ENCODE results near the gene CDT1. TPM values are rescaled to one million over a fixed set of nuclear protein-coding genes. Genes with fewer than 3 reads are reported as not detected.
A peak's percentile ranks its signal among the peaks of the same experiment; 100 is the strongest.

Gene CDT1
- 1 to 10 TPM in 2 of 4 donors, under 1 TPM in 2; 0.57 to 3.1 (median 1.1) TPM for total RNA-seq
- 0.27 TPM for polyA plus RNA-seq
- long read RNA-seq, donor 1, partial matches to known transcripts = 1 of 4 reads
- long read RNA-seq, donor 1, other reads (novel, unspliced or antisense) = 1 of 4 reads
- long read RNA-seq, donor 2, partial matches to known transcripts = 1 of 3 reads
- long read RNA-seq, donor 2, other reads (novel, unspliced or antisense) = 0 of 3 reads
- long read RNA-seq, donor 3, partial matches to known transcripts = 1 of 2 reads
- long read RNA-seq, donor 3, other reads (novel, unspliced or antisense) = 0 of 2 reads
- long read RNA-seq, donor 4, partial matches to known transcripts = 1 of 1 reads
- long read RNA-seq, donor 4, other reads (novel, unspliced or antisense) = 0 of 1 reads

DNA sequence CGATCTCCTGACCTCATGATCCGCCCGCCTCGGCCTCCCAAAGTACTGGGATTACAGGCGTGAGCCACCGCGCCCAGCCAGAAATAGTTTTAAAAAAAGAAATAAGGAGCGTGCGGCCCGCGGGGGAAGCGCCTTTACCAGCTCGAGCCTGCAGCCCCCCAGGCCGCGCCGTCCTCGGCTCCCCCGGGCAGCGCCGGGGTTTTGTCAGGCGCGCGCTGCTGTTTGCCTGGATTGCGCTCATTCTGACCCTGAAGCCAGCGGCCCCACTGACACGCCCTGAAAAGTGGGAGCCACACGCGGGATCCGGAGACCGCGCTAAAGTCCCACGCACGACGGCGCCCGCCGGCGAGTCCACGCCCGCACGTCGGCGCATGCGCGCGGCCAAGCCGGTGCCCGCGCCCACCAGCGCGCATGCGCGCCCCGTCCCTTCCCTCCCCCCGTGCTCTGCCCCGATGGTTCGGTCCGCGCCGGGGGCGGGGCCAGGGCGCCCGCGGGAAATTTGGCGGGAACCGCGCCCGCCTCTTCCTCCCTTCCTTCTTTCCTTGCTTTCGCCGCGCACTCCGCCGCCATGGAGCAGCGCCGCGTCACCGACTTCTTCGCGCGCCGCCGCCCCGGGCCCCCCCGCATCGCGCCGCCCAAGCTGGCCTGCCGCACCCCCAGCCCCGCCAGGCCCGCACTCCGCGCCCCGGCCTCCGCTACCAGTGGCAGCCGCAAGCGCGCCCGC lies at the start of gene CDT1:
TSS of gene CDT1 (plus strand) at position 526 of the 724 bp plus-strand sequence. CDS start at position 569, 43 bp downstream.
- Histone ChIP-seq H3K9me3 (ENCODE audit: control insufficient read depth, low read length) (no peaks in the 10 kb centered on the region), H3K4me1 (ENCODE audit: control insufficient read depth, insufficient read depth, low read length) (no peaks in the 10 kb centered on the region), H3K27me3 (ENCODE audit: control insufficient read depth, insufficient read depth) (no peaks in the 10 kb centered on the region), H3K4me3 (ENCODE audit: low read length) (peak within 1 kb of the TSS; percentile 69), H3K27ac (ENCODE audit: low read length) (peak within 1 kb of the TSS; percentile 66)
- intact Hi-C loops (cut with DNase I) = no loop called here
- under 1% methylated on average over 98 of the region's 98 CpGs for WGBS
- DNase-seq (peak; percentile 84 to 96 (median 94)), ATAC-seq (peak; percentile 61 to 73)

DNA sequence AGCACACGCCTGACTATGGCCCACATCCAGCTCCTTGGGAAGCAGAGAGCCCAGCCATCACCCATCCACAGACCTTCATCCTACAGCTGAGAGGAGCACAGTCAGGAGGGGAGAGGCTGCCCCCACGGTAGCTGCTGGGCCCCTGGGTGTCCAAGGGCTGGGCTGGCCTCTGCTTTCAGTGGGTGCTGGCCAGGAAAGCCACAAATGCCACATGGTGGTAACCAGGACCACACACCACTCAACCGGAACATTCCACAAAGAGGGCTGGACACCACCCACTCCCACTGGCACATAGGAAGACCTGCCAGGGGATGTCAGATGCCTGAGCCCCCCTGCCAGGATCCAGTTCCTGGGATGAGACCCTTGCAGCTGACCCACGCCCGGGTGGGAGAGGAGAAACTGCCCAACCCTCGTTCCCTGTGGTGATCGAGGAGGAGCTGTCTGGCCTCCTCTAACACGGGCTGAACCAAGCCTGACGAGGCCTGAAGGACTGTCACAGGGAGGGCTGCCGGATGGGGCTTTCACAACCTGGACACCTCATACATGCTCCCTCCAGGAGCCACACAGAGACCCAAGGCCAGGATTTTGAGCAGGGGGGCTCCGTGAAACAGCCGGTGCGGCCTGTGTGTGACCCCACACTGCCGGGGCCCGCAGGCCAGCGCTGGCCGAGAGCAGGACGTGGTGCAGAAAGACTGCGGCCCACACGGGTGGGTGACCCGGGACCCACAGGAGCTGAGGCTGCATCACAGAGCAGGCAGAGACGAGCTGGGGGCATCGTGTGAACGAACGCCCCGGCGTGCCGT lies 49.3 kb upstream of the CDT1 start:
- H3K9me3 ChIP-seq (ENCODE audit: control insufficient read depth, low read length) = no peaks in the 10 kb centered on the region
- no peaks in the 10 kb centered on the region for H3K4me1 ChIP-seq (ENCODE audit: control insufficient read depth, insufficient read depth, low read length)
- no peak overlapping the region for H3K4me3 ChIP-seq (ENCODE audit: low read length)
- ATAC-seq (no peak), DNase-seq (no peak)
- H3K27ac ChIP-seq (ENCODE audit: low read length) = no peak overlapping the region
- no peaks in the 10 kb centered on the region for H3K27me3 ChIP-seq (ENCODE audit: control insufficient read depth, insufficient read depth)
- intact Hi-C loops (cut with DNase I) = no loop called here
- 91% methylated on average over 28 of the region's 28 CpGs for WGBS

DNA sequence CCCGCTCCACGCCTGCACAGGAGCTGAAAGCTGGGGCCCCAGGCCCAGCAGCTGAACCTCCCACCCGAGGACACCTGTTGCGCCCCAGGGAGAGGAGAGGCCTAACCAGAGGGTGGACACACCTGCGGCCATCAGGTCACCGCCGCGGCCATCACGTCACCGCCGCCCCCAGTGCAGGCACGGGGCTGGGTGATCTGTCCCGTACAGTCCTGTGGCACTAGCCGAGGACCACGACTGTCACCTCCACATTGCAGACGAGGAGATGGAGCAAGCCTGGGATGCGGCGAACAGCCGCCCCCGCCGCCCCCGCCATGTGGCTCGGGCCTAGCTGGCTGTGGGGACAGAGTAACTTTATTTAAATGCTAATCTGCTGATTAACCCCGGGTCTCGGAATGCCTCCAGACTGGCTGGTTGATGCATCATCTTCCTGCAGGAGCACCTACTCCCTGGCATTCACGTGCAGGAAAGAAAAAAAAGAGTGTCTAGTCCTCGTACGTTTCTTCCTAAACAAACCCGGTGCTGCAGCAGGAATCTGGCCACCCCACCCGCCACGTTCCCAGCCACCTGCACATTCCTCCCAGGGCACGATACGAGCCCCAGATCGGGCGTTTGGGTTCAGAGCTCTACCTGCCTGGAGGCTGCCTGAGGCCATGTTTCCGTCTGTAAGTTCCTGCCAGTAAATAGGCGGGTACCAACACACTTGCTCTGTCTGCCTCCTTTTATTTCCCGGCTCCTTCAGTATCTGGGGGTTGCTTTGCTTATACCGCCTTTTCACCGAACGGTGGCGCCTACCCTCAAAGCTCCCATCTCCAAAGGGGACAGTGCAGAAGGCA lies 48.5 kb upstream of the CDT1 start:
- no peak for DNase-seq
- no peaks in the 10 kb centered on the region for H3K27me3 ChIP-seq (ENCODE audit: control insufficient read depth, insufficient read depth)
- 70% methylated on average over 42 of the region's 42 CpGs for WGBS
- no peaks in the 10 kb centered on the region for H3K4me1 ChIP-seq (ENCODE audit: control insufficient read depth, insufficient read depth, low read length)
- H3K27ac ChIP-seq (ENCODE audit: low read length) = no peak overlapping the region
- ATAC-seq = no peak
- no peaks in the 10 kb centered on the region for H3K9me3 ChIP-seq (ENCODE audit: control insufficient read depth, low read length)
- intact Hi-C loops (cut with DNase I) = no loop called here
- no peak overlapping the region for H3K4me3 ChIP-seq (ENCODE audit: low read length)

DNA sequence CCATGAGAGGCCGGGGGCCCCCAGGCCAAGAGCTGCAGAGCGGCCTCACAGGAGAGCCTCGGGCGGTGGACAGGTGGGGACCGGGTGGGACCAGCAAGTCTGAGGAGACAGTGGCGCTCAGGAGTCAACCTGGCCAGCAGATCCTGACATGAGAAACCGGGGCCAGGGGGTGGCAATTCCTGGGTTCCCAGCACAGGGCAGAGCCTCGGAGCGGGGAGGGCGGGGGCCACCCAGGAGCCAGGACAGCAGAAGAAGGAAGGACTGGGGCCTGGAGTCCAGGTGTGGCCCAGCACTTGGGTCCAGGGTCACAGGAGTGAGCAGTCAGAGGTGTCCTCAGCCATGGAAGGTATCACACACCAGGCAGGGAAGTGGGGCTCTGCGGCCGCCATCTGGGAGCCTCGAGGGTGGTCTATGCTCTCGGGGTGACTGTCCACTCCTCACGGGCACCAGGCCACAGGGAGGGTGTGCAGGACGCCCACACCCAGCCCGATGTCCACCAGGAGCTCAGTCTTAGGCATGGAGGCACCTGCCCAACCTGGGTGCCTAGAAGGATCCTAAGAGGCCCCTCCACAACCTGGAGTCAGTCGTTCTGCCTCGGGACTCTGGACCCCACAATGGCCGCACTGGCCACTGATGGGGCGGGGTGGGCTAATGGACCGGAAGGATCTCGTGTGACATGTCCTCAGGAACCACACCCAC lies 47.7 kb upstream of the CDT1 start:
- Histone ChIP-seq H3K27me3 (ENCODE audit: control insufficient read depth, insufficient read depth) (no peaks in the 10 kb centered on the region), H3K4me1 (ENCODE audit: control insufficient read depth, insufficient read depth, low read length) (no peaks in the 10 kb centered on the region), H3K27ac (ENCODE audit: low read length) (no peak overlapping the region), H3K9me3 (ENCODE audit: control insufficient read depth, low read length) (no peaks in the 10 kb centered on the region), H3K4me3 (ENCODE audit: low read length) (no peak overlapping the region)
- WGBS = 84% methylated on average over 23 of the region's 23 CpGs
- ATAC-seq = no peak
- intact Hi-C loops (cut with DNase I) = no loop called here
- DNase-seq = no peak

DNA sequence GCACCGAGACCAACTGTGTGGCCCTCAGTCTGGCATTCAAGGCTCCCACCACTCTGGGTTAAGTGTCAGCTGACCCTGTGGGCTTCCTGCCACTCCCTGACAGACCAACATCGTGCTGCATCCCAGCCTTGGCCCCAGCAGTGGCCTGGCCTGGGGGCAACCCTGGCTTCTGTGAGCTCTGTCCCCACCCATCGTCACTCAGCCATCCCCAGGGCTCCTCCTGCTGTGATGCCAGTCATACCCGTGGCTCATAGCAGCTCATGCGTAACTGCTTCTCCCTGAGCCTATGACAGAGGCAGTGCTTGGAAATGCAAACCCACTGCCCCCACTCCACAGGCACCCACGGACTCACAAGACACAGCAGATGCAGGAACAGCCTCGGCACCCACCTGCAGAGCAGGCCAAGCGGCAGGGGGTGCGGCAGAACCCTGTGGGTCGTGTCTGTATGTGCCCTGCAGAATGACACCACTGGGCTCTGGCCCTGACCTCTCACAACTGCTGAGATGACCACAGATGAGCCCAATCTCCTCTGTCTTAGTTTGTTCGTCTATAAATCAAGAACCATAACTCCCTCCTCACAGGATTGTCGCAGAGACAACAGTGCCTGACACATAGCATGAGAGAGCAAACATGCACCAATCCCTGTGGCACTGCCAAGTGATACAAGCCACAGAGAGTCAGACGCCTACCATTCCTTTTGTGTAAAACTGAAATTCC lies 45.2 kb upstream of the CDT1 start:
- Histone ChIP-seq H3K27me3 (ENCODE audit: control insufficient read depth, insufficient read depth) (no peaks in the 10 kb centered on the region), H3K4me1 (ENCODE audit: control insufficient read depth, insufficient read depth, low read length) (no peaks in the 10 kb centered on the region), H3K9me3 (ENCODE audit: control insufficient read depth, low read length) (no peaks in the 10 kb centered on the region), H3K4me3 (ENCODE audit: low read length) (no peak overlapping the region), H3K27ac (ENCODE audit: low read length) (no peak overlapping the region)
- WGBS = 87% methylated on average over 13 of the region's 13 CpGs
- DNase-seq = no peak
- intact Hi-C loops (cut with DNase I) = no loop called here
- ATAC-seq = no peak

DNA sequence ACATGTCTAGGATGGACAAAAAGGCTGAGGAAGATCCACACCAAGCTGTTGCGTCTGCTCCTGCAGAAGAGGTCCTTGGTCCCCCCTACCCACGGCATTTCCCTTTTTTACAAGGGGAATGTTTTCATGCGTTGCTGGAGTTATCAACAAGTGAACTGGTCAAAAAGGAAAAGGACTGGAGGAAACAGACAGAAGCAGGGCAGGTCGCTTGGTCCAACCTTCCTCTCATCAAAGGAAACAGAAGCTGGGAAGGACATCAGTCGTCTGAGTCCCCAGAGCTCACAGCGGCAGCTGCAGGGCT lies 44.7 kb upstream of the CDT1 start:
- intact Hi-C loops (cut with DNase I) = no loop called here
- no peaks in the 10 kb centered on the region for H3K9me3 ChIP-seq (ENCODE audit: control insufficient read depth, low read length)
- H3K27me3 ChIP-seq (ENCODE audit: control insufficient read depth, insufficient read depth) = no peaks in the 10 kb centered on the region
- H3K4me1 ChIP-seq (ENCODE audit: control insufficient read depth, insufficient read depth, low read length) = no peaks in the 10 kb centered on the region
- no peak overlapping the region for H3K27ac ChIP-seq (ENCODE audit: low read length)
- no peak overlapping the region for H3K4me3 ChIP-seq (ENCODE audit: low read length)
- DNase-seq (no peak), ATAC-seq (no peak)
- WGBS = 69% methylated on average over 6 of the region's 6 CpGs

DNA sequence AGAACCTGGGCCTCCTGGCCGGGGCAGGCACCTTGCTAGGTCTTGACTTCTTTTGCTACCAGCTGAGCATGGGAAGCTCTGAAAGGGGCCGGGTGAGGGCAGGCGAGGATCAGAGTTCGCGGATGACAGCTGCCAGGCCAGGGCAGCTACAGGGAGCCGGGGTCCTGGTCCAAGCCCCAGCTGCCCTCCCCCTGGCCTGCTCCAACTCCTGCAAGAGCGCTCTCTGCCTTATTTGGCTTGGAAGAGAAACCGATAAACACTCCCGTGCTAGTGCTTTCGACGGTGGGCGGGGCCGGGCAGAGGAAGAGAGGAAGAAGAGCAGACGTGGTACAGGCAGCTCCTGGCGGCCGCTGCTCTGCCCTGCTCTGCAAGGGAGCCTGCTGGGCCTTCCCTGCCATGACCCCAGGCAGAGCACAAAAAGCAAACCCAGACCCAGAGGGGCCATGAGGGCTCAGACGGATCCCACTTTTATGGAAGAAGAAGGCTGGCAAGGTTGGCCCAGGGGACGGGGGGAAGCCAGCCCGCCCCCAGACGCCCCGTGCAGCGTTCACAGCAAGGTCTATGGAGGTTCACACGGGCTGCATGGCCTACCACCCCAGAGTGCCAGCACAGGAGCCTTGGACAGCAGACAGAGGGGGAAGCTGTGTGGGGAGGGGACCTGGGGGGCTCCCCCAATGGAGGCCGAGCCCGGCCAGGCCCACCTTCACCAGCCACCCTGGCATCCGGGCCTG lies 44.2 kb upstream of the CDT1 start:
- Histone ChIP-seq H3K4me1 (ENCODE audit: control insufficient read depth, insufficient read depth, low read length) (no peaks in the 10 kb centered on the region), H3K27ac (ENCODE audit: low read length) (no peak overlapping the region), H3K27me3 (ENCODE audit: control insufficient read depth, insufficient read depth) (no peaks in the 10 kb centered on the region), H3K9me3 (ENCODE audit: control insufficient read depth, low read length) (no peaks in the 10 kb centered on the region), H3K4me3 (ENCODE audit: low read length) (no peak overlapping the region)
- peak; percentile 38 to 62 for ATAC-seq
- peak in 1 of 3 donors; percentile 81 for DNase-seq
- intact Hi-C loops (cut with DNase I) = no loop called here
- WGBS = 53% methylated on average over 26 of the region's 26 CpGs

DNA sequence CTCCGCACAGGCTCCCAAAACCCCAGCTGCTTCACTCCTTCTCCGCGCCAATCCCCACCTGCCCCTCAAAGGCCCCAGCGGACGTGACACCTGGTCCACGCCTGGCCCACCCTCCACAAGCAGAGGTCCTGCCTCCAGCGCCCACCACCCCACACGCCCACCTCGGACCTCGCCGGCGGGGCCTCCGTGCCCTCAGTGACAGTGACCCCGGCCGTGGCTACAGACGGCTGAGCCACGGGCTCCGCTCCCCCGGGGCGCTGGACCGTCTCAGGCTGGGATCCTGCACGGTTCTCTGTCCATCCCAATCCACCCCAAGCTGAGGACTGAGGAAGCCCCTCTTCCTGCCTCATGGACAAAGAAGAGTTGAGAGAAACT lies 43.6 kb upstream of the CDT1 start:
- no peak for DNase-seq
- H3K27ac ChIP-seq (ENCODE audit: low read length) = no peak overlapping the region
- intact Hi-C loops (cut with DNase I) = no loop called here

DNA sequence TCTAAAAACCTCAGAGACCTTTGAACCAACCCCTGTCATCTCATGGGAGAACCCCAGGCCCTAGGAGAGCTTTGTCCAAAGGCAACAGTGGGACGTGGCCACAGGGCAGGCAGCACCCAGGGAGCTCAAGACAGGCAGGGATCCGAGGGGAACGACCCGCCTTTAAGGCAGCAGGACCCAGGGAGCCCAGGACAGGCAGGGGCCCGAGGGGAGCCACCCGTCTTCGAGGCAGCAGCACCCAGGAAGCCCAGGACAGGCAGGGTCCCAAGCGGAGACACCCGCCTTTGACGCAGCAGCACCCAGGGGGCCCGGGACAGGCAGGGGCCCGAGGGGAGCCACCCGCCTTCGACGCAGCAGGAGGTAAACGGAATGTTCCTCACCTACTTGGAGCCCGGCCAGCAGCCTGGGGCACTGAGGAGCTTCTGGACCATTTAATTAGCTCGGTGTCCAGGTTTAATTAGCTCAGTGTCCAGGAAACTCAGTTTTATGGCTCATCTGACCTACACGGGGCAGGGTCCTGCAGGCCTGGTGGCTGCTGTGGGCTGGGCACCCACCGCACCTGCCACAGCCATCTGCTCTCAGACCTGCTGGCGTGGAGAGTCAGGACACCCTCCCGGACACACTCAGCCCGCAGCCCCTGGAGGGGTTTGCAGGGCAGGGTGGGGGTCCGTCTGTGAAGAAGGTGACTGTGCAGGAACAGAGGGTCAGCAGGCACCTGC lies 43.0 kb upstream of the CDT1 start:
- Histone ChIP-seq H3K9me3 (ENCODE audit: control insufficient read depth, low read length) (no peaks in the 10 kb centered on the region), H3K4me1 (ENCODE audit: control insufficient read depth, insufficient read depth, low read length) (no peaks in the 10 kb centered on the region), H3K4me3 (ENCODE audit: low read length) (no peak overlapping the region), H3K27ac (ENCODE audit: low read length) (no peak overlapping the region), H3K27me3 (ENCODE audit: control insufficient read depth, insufficient read depth) (no peaks in the 10 kb centered on the region)
- WGBS = 87% methylated on average over 24 of the region's 24 CpGs
- ATAC-seq (no peak), DNase-seq (no peak)
- intact Hi-C loops (cut with DNase I) = no loop called here

More for the DNA sequence above, 43.6 kb upstream of the CDT1 start:
- Histone ChIP-seq H3K27me3 (ENCODE audit: control insufficient read depth, insufficient read depth) (no peaks in the 10 kb centered on the region), H3K9me3 (ENCODE audit: control insufficient read depth, low read length) (no peaks in the 10 kb centered on the region), H3K4me1 (ENCODE audit: control insufficient read depth, insufficient read depth, low read length) (no peaks in the 10 kb centered on the region), H3K4me3 (ENCODE audit: low read length) (no peak overlapping the region)
- WGBS = 90% methylated on average over 22 of the region's 22 CpGs
- no peak for ATAC-seq
